Bone marrow (tissue), 2 donors: ENCODE measurements around the gene DELE1.
"Not testable (repeated sequence)": the region's sequence is repeated elsewhere in the genome, so short reads cannot be mapped to it uniquely, and the experiment has no call there.

ENCODE experiments used
- DNase-seq, 2 donors: peaks; one replicate each; lab custom pipeline; 2025; lab: John Stamatoyannopoulos, UW

DELE1 gene

GRCh38 chr5:141883892-141884318 lies 39.8 kb upstream of the DELE1 start:
- DNase-seq = no peak

- DNase-seq = no peak
Observed at GRCh38 chr5:141889282-141889871, 34.3 kb upstream of the DELE1 start.

GRCh38 chr5:141890429-141890828 lies 33.2 kb upstream of the DELE1 start:
- DNase-seq = not testable (repeated sequence)

DNA sequence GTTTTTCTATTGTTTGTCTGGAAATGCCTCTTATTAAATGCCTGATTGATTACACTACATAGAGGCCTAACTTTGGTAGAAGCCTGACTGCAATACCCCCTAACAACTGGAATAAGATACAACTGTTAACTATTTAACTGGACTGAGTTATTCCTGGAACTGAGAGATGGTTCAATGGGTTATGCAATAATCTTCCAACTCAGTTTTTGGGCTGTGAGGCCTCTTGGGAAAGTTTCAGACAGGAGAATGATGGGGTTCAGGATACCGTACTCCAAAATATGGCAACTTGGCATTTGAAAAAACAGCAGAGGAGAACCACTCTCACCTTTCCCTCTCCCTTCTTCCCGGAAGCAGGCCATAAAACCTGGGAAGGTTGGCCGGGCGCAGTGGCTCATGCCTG lies 26.2 kb upstream of the DELE1 start:
- no peak for DNase-seq

- no peak for DNase-seq
Observed at GRCh38 chr5:141898448-141899049, 25.1 kb upstream of the DELE1 start.

- no peak for DNase-seq
Observed at GRCh38 chr5:141902015-141902814, 21.5 kb upstream of the DELE1 start.

DNA sequence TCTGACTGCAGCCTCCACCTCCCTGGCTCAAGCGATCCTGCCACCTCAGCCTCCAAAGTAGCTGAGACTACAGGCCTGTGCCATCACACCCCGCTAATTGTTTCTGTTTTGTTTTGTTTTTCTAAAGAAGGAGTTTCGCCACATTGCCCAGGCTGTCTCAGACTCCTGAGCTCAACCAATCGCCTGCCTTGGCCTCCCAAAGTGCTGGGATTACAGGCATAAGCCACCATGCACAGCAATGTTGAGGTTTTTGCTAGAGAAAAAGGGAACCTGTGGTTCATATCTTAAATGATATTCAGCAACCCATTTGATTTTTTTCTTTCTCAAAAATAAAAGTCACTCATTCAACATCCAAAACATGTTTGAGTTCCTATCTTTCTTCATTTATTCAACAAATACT lies 20.4 kb upstream of the DELE1 start:
- no peak for DNase-seq

DNA sequence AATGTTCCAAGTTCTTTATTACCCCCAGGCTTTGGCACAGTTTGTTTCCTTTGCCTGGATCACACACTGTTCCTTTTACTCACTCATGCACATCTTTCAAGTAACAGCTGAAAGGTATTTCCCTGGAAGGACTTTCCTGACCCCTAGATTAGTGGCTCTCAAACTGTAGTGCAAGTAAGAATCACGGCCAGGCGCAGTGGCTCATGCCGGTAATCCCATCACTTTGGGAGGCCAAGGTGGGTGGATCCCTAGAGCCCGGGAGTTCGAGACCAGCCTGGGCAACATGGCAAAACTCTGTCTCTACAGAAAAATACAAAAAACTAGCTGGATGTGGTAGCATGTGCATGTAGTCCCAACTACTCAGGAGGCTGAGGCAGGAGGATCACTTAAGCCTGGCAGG lies 19.1 kb upstream of the DELE1 start:
- no peak for DNase-seq

DNA sequence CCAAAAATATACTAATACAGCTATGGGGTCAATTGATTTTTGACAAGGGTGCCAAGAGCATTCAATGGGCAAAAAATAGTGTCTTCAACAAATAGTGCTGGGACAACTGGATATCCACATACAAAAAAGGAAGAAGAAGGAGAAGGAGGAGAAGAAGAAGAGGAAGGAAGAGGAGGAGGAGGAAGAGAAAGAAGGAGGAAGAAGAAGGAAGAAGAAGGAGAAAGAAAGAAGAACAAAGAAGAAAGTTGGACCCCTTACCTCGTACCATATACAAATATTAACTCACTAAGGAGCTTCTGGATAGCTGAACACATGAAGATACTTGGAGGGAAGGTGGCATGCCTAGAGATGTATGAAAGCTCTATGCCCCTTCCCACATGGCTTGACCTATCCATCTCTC lies 17.2 kb upstream of the DELE1 start:
- DNase-seq = no peak

GRCh38 chr5:141906972-141907371 lies 16.7 kb upstream of the DELE1 start:
- DNase-seq = no peak

- no peak for DNase-seq
Observed at GRCh38 chr5:141908796-141909195, 14.9 kb upstream of the DELE1 start.

- no peak for DNase-seq
Observed at GRCh38 chr5:141909212-141909611, 14.5 kb upstream of the DELE1 start.

- no peak for DNase-seq
Observed at GRCh38 chr5:141910271-141910673, 13.4 kb upstream of the DELE1 start.

GRCh38 chr5:141913560-141914198 lies 10.0 kb upstream of the DELE1 start:
- no peak for DNase-seq

DNA sequence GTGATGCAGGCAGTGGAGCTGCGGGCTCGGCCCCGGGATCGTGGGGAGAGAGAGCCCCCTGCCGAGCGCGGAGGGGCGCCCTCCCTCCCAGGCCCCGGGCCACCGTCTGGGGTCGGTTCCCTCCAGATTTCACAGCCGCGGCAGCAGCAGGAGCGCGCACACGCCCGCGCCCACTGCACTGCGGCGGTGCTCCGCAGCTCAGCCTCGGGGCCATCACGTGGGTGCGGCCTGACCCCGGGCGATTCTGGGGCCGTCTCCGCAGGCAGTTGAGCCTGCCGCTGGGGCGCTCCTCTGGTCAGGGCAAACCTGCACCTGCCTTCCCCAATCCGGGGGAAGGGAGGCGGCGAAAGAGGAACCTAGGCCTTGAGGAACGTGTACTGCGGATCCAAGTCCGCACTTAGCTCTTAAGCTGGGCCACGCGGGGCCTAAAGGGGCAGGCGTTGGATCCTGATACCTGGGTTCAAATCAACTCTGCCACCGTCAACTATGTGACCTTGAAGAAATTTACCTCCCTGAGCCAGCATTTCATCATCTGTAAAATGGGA lies 9.4 kb upstream of the DELE1 start:
- DNase-seq = no peak

DNA sequence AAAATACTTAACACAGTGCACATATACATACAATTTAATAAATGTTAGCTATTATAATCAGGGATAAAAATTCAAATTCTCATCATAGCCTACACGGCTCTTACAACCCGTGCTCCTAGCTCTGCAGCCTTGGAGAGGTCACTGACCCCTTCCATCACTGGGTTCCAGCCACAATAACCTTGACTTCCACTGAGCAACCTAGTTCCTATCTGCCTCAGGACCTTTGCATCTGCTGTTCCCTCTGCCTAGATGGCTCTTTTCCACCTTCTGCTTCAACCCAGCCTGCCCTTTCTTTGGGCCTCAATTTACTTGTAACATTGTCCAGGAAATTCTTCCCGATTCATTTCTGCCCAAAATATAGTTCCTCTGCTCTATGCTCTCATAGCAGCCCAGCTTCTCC lies 8.9 kb upstream of the DELE1 start:
- no peak for DNase-seq

GRCh38 chr5:141915881-141916336 lies 7.8 kb upstream of the DELE1 start:
- no peak for DNase-seq

GRCh38 chr5:141916522-141916921 lies 7.1 kb upstream of the DELE1 start:
- no peak for DNase-seq

GRCh38 chr5:141917760-141918159 lies 5.9 kb upstream of the DELE1 start:
- DNase-seq = no peak

DNA sequence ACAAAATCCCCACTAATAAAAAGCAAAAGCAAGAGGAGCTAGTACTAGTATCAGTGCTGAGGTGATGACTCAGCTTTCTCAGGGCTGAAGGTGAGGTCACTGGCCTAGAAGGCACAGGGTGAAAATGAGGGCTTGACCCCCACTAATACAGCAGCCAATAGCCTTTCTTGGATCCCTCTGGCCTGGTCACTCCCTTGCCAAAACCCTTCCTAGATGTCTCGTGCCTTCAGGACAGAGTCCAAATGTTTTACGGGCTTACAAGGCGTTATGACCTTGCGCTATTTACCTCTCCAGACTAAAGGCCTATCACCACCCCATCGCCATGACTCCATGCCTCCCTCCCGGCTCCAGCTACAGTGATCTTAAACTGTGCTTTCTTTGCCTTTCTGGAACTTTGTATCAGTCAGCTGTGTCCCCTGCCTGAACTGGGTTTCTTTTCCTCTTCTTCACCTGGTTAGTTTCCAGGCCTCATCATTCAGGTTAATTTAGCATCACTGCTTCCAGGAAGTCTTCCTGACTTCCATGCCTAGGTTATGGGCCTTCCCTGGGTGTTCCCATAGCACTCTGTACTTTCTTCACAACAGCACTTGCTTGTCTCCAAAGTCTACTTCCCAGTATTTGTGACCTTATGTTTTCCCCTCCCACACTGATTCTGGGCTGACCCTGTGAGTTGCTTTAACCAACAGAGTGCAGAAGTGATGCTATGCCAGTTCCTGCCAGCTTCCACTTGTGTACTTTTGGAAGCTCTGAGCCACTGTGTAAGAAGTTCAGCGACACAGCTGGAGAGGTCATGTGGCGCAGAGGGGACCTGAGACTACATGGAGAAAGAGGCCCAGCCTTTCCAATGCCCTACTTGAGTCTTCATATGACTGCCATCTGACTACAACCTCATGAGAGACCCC lies 4.2 kb upstream of the DELE1 start:
- DNase-seq = no peak

DNA sequence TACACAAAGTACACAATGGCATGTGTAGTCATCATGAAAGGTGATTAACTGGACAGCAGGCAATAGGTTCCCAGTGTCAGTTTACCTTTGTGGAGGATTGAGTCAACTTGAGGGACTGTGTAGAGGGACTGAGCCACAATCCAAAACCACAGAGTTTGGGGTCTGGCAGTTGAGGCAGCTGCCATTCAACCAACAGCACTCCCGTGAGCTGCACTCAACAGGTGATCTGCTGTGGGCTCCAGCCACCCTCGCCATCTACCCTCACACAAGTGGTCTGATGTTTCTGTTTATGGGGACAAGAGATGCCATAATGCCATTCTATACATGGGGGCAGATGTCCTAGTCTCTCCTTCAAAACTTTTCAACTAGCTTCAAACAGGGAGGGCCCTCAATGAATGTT lies 2.9 kb upstream of the DELE1 start:
- DNase-seq = no peak
